K562 treated with DMSO at 1 percent for 24 hours (cell line): ENCODE results near the gene ARAP1. TPM values are rescaled to one million over a fixed set of nuclear protein-coding genes. Genes with fewer than 3 reads are reported as not detected.

ENCODE experiments used
- total RNA-seq: library from RNA; unstranded; fragments of 300-600 nt; gene quantifications from 2 replicates; pipeline ENCODE4 v1.2.3, GENCODE V29; 2022; ENCODE audit warnings: low read depth; ENCODE audit not compliant: insufficient read depth

The ARAP1 gene
- total RNA-seq = 104 and 114 TPM in 2 replicates

GRCh38 chr11:72752088-72752914, at the start of gene ARAP1:
Gene ARAP1, minus strand, starts transcription at chr11:72752408. Its CDS starts 25,280 bp downstream, at chr11:72727128.

GRCh38 chr11:72793425-72794367, 41.5 kb upstream of the ARAP1 start, which contains the start of gene STARD10:
Gene STARD10, minus strand, starts transcription at chr11:72794047. Its CDS starts 12,866 bp downstream, at chr11:72781181.

GRCh38 chr11:72673943-72674828, 78.0 kb downstream of the ARAP1 start, which contains the start of gene PDE2A:
Gene PDE2A, minus strand, starts transcription at chr11:72674422. Its CDS starts 215 bp downstream, at chr11:72674207.

Other genes starting within 250 kb of the ARAP1 start
- not detected in 2 replicates for gene PDE2A, start 78.0 kb downstream of the ARAP1 start, total RNA-seq
- 143 and 179 TPM in 2 replicates for gene STARD10, start 41.6 kb upstream of the ARAP1 start, total RNA-seq
- 19.8 and 29.0 TPM in 2 replicates for gene ATG16L2, start 62.0 kb upstream of the ARAP1 start, total RNA-seq